Esophagus squamous epithelium (tissue), 5 donors: ENCODE measurements around the gene KSR2. TPM values are rescaled to one million over a fixed set of nuclear protein-coding genes. Genes with fewer than 3 reads are reported as not detected.

Experiments
- DNase-seq: peaks from one replicate; lab custom pipeline; 2025; lab: John Stamatoyannopoulos, UW
- H3K27ac ChIP-seq, 4 donors: fragments of 200-600 bp; sonication (generic); one replicate each; pipeline ENCODE4 v1.5.1; 2016 to 2019; ENCODE audit warnings: mild to moderate bottlenecking in 1 of 4
- H3K27me3 ChIP-seq, 4 donors: fragments of 200-600 bp; sonication (generic); 1 replicate in 3 of 4; 2 replicates in 1 of 4; pipeline versions ENCODE4 v1.5.1 to v1.6.0; 2017 to 2021; ENCODE audit warnings: antibody characterized with exemption in 1 of 4
- H3K36me3 ChIP-seq, 3 donors: fragments of 200-600 bp; sonication (generic); one replicate each; pipeline ENCODE4 v1.5.1; 2016 to 2019
- H3K4me1 ChIP-seq, 3 donors: fragments of 200-600 bp; sonication (generic); one replicate each; pipeline ENCODE4 v1.5.1; 2017 to 2019
- H3K4me3 ChIP-seq, 4 donors: fragments of 200-600 bp; sonication (generic); 1 replicate in 3 of 4; 2 replicates in 1 of 4; pipeline ENCODE4 v1.5.1; 2016 to 2019; ENCODE audit warnings: mild to moderate bottlenecking in 2 of 4, moderate library complexity in 1 of 4
- H3K9me3 ChIP-seq, 3 donors: fragments of 200-600 bp; sonication (generic); one replicate each; pipeline ENCODE4 v1.5.1; 2016 to 2019
- CTCF ChIP-seq, 6 experiments: fragments of 450-650 bp in 4 of 6; fragments of 200-600 bp in 2 of 6; sonication (generic) in 2 of 6; IDR thresholded peaks; one replicate each; pipeline ENCODE4 v1.5.1; 2016 to 2019; ENCODE audit warnings: antibody characterized with exemption in 6 of 6, mild to moderate bottlenecking in 4 of 6, moderate library complexity in 4 of 6
- POLR2A ChIP-seq, 4 donors: fragments of 450-650 bp; IDR thresholded peaks; one replicate each; pipeline ENCODE4 v1.6.1; 2017; ENCODE audit warnings: antibody characterized with exemption in 4 of 4, mild to moderate bottlenecking in 4 of 4, moderate library complexity in 3 of 4
- WGBS, 2 donors: methylation state at CpG; one replicate each; pipeline ENCODE4 v1.1.5; 2018; 5-methylcytosine and 5-hydroxymethylcytosine counted together
- intact Hi-C: fragments of 100-400 bp; cut with DNase I; formaldehyde crosslinking; loops from one replicate; pipeline ENCODE4 v1.15.0; 2022
- total RNA-seq, 4 donors: library from RNA; depleted of rRNA; stranded (reverse); fragments of >200 nt; gene quantifications; one replicate each; pipeline ENCODE4 v1.1.0, GENCODE V29; 2016
- donor health status: DM: yes; HTN: yes; CAD: no.

KSR2 gene
- total RNA-seq, 4 donors from 2014 or later, result under 0.01 to 0.13 (median 0.03) TPM

- intact Hi-C loops, result no loop called here
- no peak for DNase-seq
- no peaks in the 10 kb centered on the region for H3K4me1 ChIP-seq
- TF ChIP-seq POLR2A (IDR thresholded peaks at IDR 0.05), result no peak
- TF ChIP-seq CTCF (IDR thresholded peaks at IDR 0.05), result no peak
- H3K4me3 ChIP-seq, result no peak overlapping the region
- no peaks in the 10 kb centered on the region for H3K36me3 ChIP-seq
- no peak overlapping the region for H3K27ac ChIP-seq
- H3K9me3 ChIP-seq, result peaks cover 0 to 14% (median 0%) of the 10 kb centered on the region in 3 donors
- H3K27me3 ChIP-seq, result peaks cover 0 to 30% (median 0%) of the 10 kb centered on the region in 4 donors
Measured at GRCh38 chr12:117649796-117650195, 319.0 kb downstream of the KSR2 start.

- TF ChIP-seq CTCF (IDR thresholded peaks at IDR 0.05) (no peak), POLR2A (IDR thresholded peaks at IDR 0.05) (no peak)
- WGBS, 2 donors, result 7 to 18% methylated on average over 3 to 5 of the region's 7 CpGs
- H3K27ac ChIP-seq, result no peak overlapping the region
- H3K27me3 ChIP-seq, result peaks cover 0 to 39% (median 0%) of the 10 kb centered on the region in 4 donors
- DNase-seq, result no peak
- no peak overlapping the region for H3K4me3 ChIP-seq
- no peaks in the 10 kb centered on the region for H3K36me3 ChIP-seq
- H3K9me3 ChIP-seq, result peaks cover 0 to 9% (median 0%) of the 10 kb centered on the region in 3 donors
- intact Hi-C loops, result no loop called here
- no peaks in the 10 kb centered on the region for H3K4me1 ChIP-seq
Measured at GRCh38 chr12:117646520-117646919, 322.3 kb downstream of the KSR2 start.

GRCh38 chr12:117645473-117645872 lies 323.3 kb downstream of the KSR2 start:
- Histone ChIP-seq H3K27me3 (peaks cover 0 to 39% (median 0%) of the 10 kb centered on the region in 4 donors), H3K27ac (no peak overlapping the region), H3K36me3 (no peaks in the 10 kb centered on the region), H3K9me3 (no peaks in the 10 kb centered on the region), H3K4me1 (no peaks in the 10 kb centered on the region), H3K4me3 (no peak overlapping the region)
- intact Hi-C loops, result no loop called here
- no peak for TF ChIP-seq CTCF (IDR thresholded peaks at IDR 0.05)
- no peak for TF ChIP-seq POLR2A (IDR thresholded peaks at IDR 0.05)
- 60 to 65% methylated on average over 3 of the region's 3 CpGs for WGBS, 2 donors
- no peak for DNase-seq

GRCh38 chr12:117643971-117644370 lies 324.8 kb downstream of the KSR2 start:
- Histone ChIP-seq H3K9me3 (no peaks in the 10 kb centered on the region), H3K4me3 (no peak overlapping the region), H3K27ac (no peak overlapping the region), H3K4me1 (no peaks in the 10 kb centered on the region), H3K36me3 (no peaks in the 10 kb centered on the region), H3K27me3 (peaks cover 0 to 39% (median 0%) of the 10 kb centered on the region in 4 donors)
- intact Hi-C loops, result no loop called here
- DNase-seq, result no peak
- TF ChIP-seq POLR2A (IDR thresholded peaks at IDR 0.05), result no peak
- TF ChIP-seq CTCF (IDR thresholded peaks at IDR 0.05), result no peak
- WGBS, 2 donors, result 84 to 93% methylated on average over 3 to 4 of the region's 4 CpGs

- H3K4me1 ChIP-seq, result no peaks in the 10 kb centered on the region
- DNase-seq, result no peak
- H3K36me3 ChIP-seq, result no peaks in the 10 kb centered on the region
- TF ChIP-seq POLR2A (IDR thresholded peaks at IDR 0.05), result no peak
- TF ChIP-seq CTCF (IDR thresholded peaks at IDR 0.05), result no peak
- peaks cover 0 to 28% (median 0%) of the 10 kb centered on the region in 4 donors for H3K27me3 ChIP-seq
- no peak overlapping the region for H3K4me3 ChIP-seq
- intact Hi-C loops, result no loop called here
- peaks cover 0 to 6% (median 5%) of the 10 kb centered on the region in 3 donors for H3K9me3 ChIP-seq
- no peak overlapping the region for H3K27ac ChIP-seq
- WGBS, 2 donors, result 86 to 88% methylated on average over 7 of the region's 7 CpGs
Measured at GRCh38 chr12:117641885-117642284, 326.9 kb downstream of the KSR2 start.
